Measurements from ENCODE around the gene FMO5.

The FMO5 gene

GRCh38 chr1:147225193-147225730, at the start of gene FMO5:
Gene FMO5, minus strand, starts transcription at chr1:147225339. Its CDS starts 310 bp downstream, at chr1:147225029.
- DNase-seq = peak; percentile 79
- in situ Hi-C loops (cut with MboI; ENCODE audit: low pct_unique_long_range_greater_than_20kb, low sequenced_read_pairs) = no loop called here

GRCh38 chr1:147273409-147274336, 48.5 kb upstream of the FMO5 start:
- in situ Hi-C loops (cut with MboI; ENCODE audit: low pct_unique_long_range_greater_than_20kb, low sequenced_read_pairs) = no loop called here
- peak; percentile 62 for DNase-seq

- DNase-seq = no peak
- in situ Hi-C loops (cut with MboI; ENCODE audit: low pct_unique_long_range_greater_than_20kb, low sequenced_read_pairs) = no loop called here
Observed at GRCh38 chr1:147272042-147272441, 46.9 kb upstream of the FMO5 start.

GRCh38 chr1:147270721-147271120, 45.6 kb upstream of the FMO5 start:
- DNase-seq = no peak
- in situ Hi-C loops (cut with MboI; ENCODE audit: low pct_unique_long_range_greater_than_20kb, low sequenced_read_pairs) = no loop called here

GRCh38 chr1:147267711-147268110, 42.6 kb upstream of the FMO5 start:
- DNase-seq = no peak
- in situ Hi-C loops (cut with MboI; ENCODE audit: low pct_unique_long_range_greater_than_20kb, low sequenced_read_pairs) = no loop called here

GRCh38 chr1:147266381-147266780, 41.2 kb upstream of the FMO5 start:
- DNase-seq = no peak
- in situ Hi-C loops (cut with MboI; ENCODE audit: low pct_unique_long_range_greater_than_20kb, low sequenced_read_pairs) = no loop called here

GRCh38 chr1:147264158-147264768, 39.1 kb upstream of the FMO5 start:
- in situ Hi-C loops (cut with MboI; ENCODE audit: low pct_unique_long_range_greater_than_20kb, low sequenced_read_pairs) = no loop called here
- DNase-seq = no peak

GRCh38 chr1:147260956-147261355, 35.8 kb upstream of the FMO5 start:
- in situ Hi-C loops (cut with MboI; ENCODE audit: low pct_unique_long_range_greater_than_20kb, low sequenced_read_pairs) = no loop called here
- no peak for DNase-seq

- DNase-seq = no peak
- in situ Hi-C loops (cut with MboI; ENCODE audit: low pct_unique_long_range_greater_than_20kb, low sequenced_read_pairs) = no loop called here
Observed at GRCh38 chr1:147252540-147252939, 27.4 kb upstream of the FMO5 start.

- in situ Hi-C loops (cut with MboI; ENCODE audit: low pct_unique_long_range_greater_than_20kb, low sequenced_read_pairs) = no loop called here
Observed at GRCh38 chr1:147247656-147248238, 22.6 kb upstream of the FMO5 start.

GRCh38 chr1:147246910-147247655, 21.9 kb upstream of the FMO5 start:
- in situ Hi-C loops (cut with MboI; ENCODE audit: low pct_unique_long_range_greater_than_20kb, low sequenced_read_pairs) = no loop called here
- peak; percentile 77 for DNase-seq

More at GRCh38 chr1:147247656-147248238, 22.6 kb upstream of the FMO5 start:
- no peak for DNase-seq

GRCh38 chr1:147246044-147246690, 21.0 kb upstream of the FMO5 start:
- in situ Hi-C loops (cut with MboI; ENCODE audit: low pct_unique_long_range_greater_than_20kb, low sequenced_read_pairs) = no loop called here
- no peak for DNase-seq

GRCh38 chr1:147245586-147246021, 20.5 kb upstream of the FMO5 start:
- DNase-seq = peak; percentile 38
- in situ Hi-C loops (cut with MboI; ENCODE audit: low pct_unique_long_range_greater_than_20kb, low sequenced_read_pairs) = no loop called here

GRCh38 chr1:147245129-147245528, 20.0 kb upstream of the FMO5 start:
- DNase-seq = peak; percentile 15

GRCh38 chr1:147243841-147244240, 18.7 kb upstream of the FMO5 start:
- no peak for DNase-seq
- in situ Hi-C loops (cut with MboI; ENCODE audit: low pct_unique_long_range_greater_than_20kb, low sequenced_read_pairs) = no loop called here

More at GRCh38 chr1:147245129-147245528, 20.0 kb upstream of the FMO5 start:
- in situ Hi-C loops (cut with MboI; ENCODE audit: low pct_unique_long_range_greater_than_20kb, low sequenced_read_pairs) = no loop called here

GRCh38 chr1:147243228-147243685, 18.1 kb upstream of the FMO5 start:
- DNase-seq = no peak

GRCh38 chr1:147242449-147243227, 17.5 kb upstream of the FMO5 start, which contains the start of gene CHD1L:
Gene CHD1L, plus strand, starts transcription at chr1:147242684. Its CDS starts 20 bp downstream, at chr1:147242704.
- peak; percentile 97 for DNase-seq
- in situ Hi-C loops (cut with MboI; ENCODE audit: low pct_unique_long_range_greater_than_20kb, low sequenced_read_pairs) = no loop called here

More at GRCh38 chr1:147243228-147243685, 18.1 kb upstream of the FMO5 start:
- in situ Hi-C loops (cut with MboI; ENCODE audit: low pct_unique_long_range_greater_than_20kb, low sequenced_read_pairs) = no loop called here
